ENCODE data around the gene CAMSAP2. TPM values are rescaled to one million over a fixed set of nuclear protein-coding genes. Genes with fewer than 3 reads are reported as not detected.

CAMSAP2 gene
- total RNA-seq, 1 experiment from 2014 or later = 20.7 TPM

DNA sequence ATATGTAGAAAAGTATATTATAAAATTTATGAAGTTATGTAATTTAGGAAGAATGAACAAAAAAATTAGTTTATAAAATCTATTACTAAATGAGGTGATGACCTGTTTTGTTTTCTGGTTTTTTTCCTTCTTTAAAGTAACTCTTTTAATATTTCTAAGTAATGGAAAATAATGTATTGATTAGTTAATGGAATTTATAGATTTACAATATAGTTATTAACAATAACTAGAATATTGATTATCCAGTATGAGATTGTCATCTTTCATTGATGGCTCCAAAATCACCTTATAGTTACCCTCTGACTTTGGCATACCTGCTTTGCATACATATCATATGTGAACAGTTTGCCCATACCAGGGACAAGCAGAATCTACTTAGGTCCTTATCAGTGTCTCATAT lies 23.4 kb downstream of the CAMSAP2 start:
- ATAC-seq (no peak), DNase-seq (ENCODE audit: low spot score) (no peak)
- Mint-ChIP-seq H3K36me3 (peaks cover 22% of the 10 kb centered on the region), H3K4me1 (peaks cover 8% of the 10 kb centered on the region), H3K9me3 (no peaks in the 10 kb centered on the region), H3K27me3 (ENCODE audit: low read depth) (no peaks in the 10 kb centered on the region), H3K4me3 (no peak overlapping the region), H3K27ac (no peak overlapping the region)
- no peak for TF ChIP-seq ZBTB43 (CRISPR knock-in tag; IDR thresholded peaks at IDR 0.05)
- TF ChIP-seq, protein P1, sequence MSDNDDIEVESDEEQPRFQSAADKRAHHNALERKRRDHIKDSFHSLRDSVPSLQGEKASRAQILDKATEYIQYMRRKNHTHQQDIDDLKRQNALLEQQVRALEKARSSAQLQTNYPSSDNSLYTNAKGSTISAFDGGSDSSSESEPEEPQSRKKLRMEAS (CRISPR knock-in tag; IDR thresholded peaks at IDR 0.05) = no peak
- ChIA-PET CTCF (no interaction called here), POLR2A (no interaction called here)

DNA sequence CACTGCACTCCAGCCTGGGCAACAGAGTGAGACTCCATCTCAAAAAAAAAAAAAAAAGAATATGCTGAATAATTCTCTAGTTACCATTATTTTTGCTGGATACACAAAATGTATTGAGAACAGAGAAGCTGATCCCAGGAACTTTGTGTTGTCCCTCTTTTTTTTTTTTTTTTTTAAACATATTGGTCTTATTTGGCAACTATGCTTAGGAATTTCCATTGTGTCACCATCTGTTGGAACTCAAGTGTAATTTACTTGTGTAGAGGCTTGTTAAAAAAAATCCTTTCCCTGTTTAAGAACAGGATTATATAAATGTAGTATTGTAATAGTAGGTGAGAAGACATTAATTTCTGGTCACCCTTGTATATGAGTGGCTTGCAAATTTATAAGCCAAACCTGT lies 28.6 kb downstream of the CAMSAP2 start:
- CTCF ChIA-PET = no interaction called here
- TF ChIP-seq ELF4 (CRISPR knock-in tag; IDR thresholded peaks at IDR 0.05; ENCODE audit: low read depth) (no peak), SMAD3 (CRISPR knock-in tag; IDR thresholded peaks at IDR 0.05; ENCODE audit: borderline replicate concordance) (no peak), KAT7 (CRISPR knock-in tag; IDR thresholded peaks at IDR 0.05; ENCODE audit: borderline replicate concordance) (no peak), NR3C1 (CRISPR knock-in tag; conservative IDR thresholded peaks at IDR 0.05; ENCODE audit: low read depth) (no peak), CREM (CRISPR knock-in tag; IDR thresholded peaks at IDR 0.05) (no peak), MXD4 (CRISPR knock-in tag; IDR thresholded peaks at IDR 0.05; ENCODE audit: borderline replicate concordance) (no peak), JAZF1 (CRISPR knock-in tag; IDR thresholded peaks at IDR 0.05) (no peak), ATF2 (CRISPR knock-in tag; IDR thresholded peaks at IDR 0.05; ENCODE audit: borderline replicate concordance, low read depth) (no peak)
- DNase-seq (ENCODE audit: low spot score) = no peak
- no peaks in the 10 kb centered on the region for H3K4me1 Mint-ChIP-seq
- POLR2A ChIA-PET = no interaction called here
- no peaks in the 10 kb centered on the region for H3K27me3 Mint-ChIP-seq (ENCODE audit: low read depth)
- no peak overlapping the region for H3K27ac Mint-ChIP-seq
- no peak for ATAC-seq
- H3K36me3 Mint-ChIP-seq = peaks cover 23% of the 10 kb centered on the region
- H3K9me3 Mint-ChIP-seq = no peaks in the 10 kb centered on the region
- no peak overlapping the region for H3K4me3 Mint-ChIP-seq

DNA sequence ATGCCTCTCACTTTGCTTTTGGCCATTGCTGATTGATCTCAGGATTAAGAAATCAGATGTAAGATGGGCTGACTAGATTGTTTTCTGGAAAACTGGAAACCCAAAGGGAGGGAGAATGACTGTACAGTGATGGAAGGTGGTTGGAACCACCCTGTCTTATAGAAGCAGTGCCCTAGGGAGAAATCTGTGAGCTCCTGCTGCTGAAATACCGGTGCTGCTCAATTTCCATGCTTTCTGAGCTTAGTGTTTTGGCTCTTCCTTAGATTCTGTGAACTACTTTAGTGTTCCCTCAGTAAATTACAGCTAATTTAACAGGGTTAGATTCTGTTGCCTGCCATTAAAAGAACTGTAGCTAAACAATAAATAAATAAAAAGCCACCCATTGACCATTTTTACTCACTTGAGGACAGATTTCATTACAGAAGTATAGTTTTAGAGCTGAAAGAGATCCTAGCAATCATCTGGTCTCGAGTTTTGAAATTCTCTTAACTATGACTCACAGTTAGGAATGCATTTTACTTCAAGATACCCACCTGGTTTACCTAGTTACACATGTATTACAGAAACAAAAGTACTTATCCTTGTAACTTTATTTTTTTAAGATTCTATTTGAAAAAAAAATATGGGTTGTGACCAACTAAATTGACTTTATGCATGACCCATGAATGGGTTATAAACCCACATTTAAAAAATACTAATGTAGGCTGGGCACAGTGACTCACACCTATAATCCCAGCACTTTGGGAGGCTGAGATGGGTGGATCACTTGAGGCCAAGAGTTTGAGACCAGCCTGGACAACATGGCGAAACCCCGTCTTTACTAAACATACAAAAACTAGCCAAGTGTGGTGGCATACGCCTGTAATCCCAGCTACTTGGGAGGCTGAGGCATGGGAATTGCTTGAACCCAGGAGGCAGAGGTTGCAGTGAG lies 33.2 kb downstream of the CAMSAP2 start:
- ChIA-PET POLR2A (interaction anchor here (0.9 kb wide), 1 partner anchor 19 kb away, joined by 4 read pairs; no protein-coding TSS in a partner anchor), CTCF (interaction anchor here (0.8 to 1.0 kb wide), 2 partner anchors 31 to 150 kb away, joined by 3 to 4 read pairs; no protein-coding TSS in a partner anchor)
- DNase-seq (ENCODE audit: low spot score) = no peak
- H3K27ac Mint-ChIP-seq = no peak overlapping the region; the same call in 1 of the 2 replicates
- H3K27me3 Mint-ChIP-seq (ENCODE audit: low read depth) = no peaks in the 10 kb centered on the region
- H3K36me3 Mint-ChIP-seq = peaks cover 12% of the 10 kb centered on the region
- ATAC-seq = no peak
- no peaks in the 10 kb centered on the region for H3K9me3 Mint-ChIP-seq
- no peak overlapping the region for H3K4me3 Mint-ChIP-seq
- no peaks in the 10 kb centered on the region for H3K4me1 Mint-ChIP-seq
- TF ChIP-seq PRRX2 (CRISPR knock-in tag; IDR thresholded peaks at IDR 0.05) (no peak), MXD4 (CRISPR knock-in tag; IDR thresholded peaks at IDR 0.05; ENCODE audit: borderline replicate concordance) (no peak), USF1 (CRISPR knock-in tag; IDR thresholded peaks at IDR 0.05) (no peak), CBFB (CRISPR knock-in tag; IDR thresholded peaks at IDR 0.05; ENCODE audit: low read depth) (no peak), HMGXB4 (CRISPR knock-in tag; IDR thresholded peaks at IDR 0.05) (no peak), JUN (CRISPR knock-in tag; IDR thresholded peaks at IDR 0.05) (no peak)
- TF ChIP-seq, protein P2, sequence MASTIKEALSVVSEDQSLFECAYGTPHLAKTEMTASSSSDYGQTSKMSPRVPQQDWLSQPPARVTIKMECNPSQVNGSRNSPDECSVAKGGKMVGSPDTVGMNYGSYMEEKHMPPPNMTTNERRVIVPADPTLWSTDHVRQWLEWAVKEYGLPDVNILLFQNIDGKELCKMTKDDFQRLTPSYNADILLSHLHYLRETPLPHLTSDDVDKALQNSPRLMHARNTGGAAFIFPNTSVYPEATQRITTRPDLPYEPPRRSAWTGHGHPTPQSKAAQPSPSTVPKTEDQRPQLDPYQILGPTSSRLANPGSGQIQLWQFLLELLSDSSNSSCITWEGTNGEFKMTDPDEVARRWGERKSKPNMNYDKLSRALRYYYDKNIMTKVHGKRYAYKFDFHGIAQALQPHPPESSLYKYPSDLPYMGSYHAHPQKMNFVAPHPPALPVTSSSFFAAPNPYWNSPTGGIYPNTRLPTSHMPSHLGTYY (CRISPR knock-in tag; IDR thresholded peaks at IDR 0.05) = no peak
- TF ChIP-seq, protein P3, sequence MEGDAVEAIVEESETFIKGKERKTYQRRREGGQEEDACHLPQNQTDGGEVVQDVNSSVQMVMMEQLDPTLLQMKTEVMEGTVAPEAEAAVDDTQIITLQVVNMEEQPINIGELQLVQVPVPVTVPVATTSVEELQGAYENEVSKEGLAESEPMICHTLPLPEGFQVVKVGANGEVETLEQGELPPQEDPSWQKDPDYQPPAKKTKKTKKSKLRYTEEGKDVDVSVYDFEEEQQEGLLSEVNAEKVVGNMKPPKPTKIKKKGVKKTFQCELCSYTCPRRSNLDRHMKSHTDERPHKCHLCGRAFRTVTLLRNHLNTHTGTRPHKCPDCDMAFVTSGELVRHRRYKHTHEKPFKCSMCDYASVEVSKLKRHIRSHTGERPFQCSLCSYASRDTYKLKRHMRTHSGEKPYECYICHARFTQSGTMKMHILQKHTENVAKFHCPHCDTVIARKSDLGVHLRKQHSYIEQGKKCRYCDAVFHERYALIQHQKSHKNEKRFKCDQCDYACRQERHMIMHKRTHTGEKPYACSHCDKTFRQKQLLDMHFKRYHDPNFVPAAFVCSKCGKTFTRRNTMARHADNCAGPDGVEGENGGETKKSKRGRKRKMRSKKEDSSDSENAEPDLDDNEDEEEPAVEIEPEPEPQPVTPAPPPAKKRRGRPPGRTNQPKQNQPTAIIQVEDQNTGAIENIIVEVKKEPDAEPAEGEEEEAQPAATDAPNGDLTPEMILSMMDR (IDR thresholded peaks at IDR 0.05) = no peak
- TF ChIP-seq, protein P4, sequence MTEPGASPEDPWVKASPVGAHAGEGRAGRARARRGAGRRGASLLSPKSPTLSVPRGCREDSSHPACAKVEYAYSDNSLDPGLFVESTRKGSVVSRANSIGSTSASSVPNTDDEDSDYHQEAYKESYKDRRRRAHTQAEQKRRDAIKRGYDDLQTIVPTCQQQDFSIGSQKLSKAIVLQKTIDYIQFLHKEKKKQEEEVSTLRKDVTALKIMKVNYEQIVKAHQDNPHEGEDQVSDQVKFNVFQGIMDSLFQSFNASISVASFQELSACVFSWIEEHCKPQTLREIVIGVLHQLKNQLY (CRISPR knock-in tag; IDR thresholded peaks at IDR 0.05) = no peak
